HFF-Myc (cell line): ENCODE results near the gene GRIK5.
"Not testable (repeated sequence)": the region's sequence is repeated elsewhere in the genome, so short reads cannot be mapped to it uniquely, and the experiment has no call there.

Experiments
- DNase-seq: peaks from one replicate; pipeline ENCODE4 v3.0.0-alpha.2; 2011; ENCODE audit warnings: low read depth; ENCODE audit errors: extremely low read depth
- H3K4me3 ChIP-seq: replicated peaks from 2 replicates; pipeline ENCODE4 v1.5.1; 2011; ENCODE audit warnings: low read depth, mild to moderate bottlenecking, control low read depth, low read length
- TF ChIP-seq, protein P1 (sequence below): IDR thresholded peaks from 2 replicates; pipeline ENCODE4 v1.5.1; 2012; ENCODE audit warnings: mild to moderate bottlenecking, low read depth, low read length, control low read depth; ENCODE audit errors: missing control alignments

The GRIK5 gene

DNA sequence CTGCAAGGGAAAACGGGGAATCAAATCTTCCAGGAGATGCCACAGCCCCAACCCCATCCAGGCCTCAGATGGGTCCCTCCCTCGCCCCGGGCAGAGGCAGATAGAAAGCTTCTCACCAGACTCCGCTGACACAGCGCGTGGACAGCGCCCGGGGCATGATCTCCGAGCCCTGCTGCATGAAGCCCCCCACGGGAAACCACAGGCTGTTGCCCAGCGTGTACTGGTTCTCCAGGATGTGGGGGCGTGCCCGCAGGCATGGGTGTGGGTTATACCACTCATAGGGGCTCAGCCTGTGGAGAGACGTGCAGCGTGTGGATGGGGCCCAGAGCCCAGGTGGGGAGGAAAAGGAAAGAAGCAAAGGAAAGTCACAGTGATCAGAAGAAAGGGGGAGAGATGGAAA, 48.8 kb downstream of the GRIK5 start:
- TF ChIP-seq, protein P1, sequence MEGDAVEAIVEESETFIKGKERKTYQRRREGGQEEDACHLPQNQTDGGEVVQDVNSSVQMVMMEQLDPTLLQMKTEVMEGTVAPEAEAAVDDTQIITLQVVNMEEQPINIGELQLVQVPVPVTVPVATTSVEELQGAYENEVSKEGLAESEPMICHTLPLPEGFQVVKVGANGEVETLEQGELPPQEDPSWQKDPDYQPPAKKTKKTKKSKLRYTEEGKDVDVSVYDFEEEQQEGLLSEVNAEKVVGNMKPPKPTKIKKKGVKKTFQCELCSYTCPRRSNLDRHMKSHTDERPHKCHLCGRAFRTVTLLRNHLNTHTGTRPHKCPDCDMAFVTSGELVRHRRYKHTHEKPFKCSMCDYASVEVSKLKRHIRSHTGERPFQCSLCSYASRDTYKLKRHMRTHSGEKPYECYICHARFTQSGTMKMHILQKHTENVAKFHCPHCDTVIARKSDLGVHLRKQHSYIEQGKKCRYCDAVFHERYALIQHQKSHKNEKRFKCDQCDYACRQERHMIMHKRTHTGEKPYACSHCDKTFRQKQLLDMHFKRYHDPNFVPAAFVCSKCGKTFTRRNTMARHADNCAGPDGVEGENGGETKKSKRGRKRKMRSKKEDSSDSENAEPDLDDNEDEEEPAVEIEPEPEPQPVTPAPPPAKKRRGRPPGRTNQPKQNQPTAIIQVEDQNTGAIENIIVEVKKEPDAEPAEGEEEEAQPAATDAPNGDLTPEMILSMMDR: no peak

DNA sequence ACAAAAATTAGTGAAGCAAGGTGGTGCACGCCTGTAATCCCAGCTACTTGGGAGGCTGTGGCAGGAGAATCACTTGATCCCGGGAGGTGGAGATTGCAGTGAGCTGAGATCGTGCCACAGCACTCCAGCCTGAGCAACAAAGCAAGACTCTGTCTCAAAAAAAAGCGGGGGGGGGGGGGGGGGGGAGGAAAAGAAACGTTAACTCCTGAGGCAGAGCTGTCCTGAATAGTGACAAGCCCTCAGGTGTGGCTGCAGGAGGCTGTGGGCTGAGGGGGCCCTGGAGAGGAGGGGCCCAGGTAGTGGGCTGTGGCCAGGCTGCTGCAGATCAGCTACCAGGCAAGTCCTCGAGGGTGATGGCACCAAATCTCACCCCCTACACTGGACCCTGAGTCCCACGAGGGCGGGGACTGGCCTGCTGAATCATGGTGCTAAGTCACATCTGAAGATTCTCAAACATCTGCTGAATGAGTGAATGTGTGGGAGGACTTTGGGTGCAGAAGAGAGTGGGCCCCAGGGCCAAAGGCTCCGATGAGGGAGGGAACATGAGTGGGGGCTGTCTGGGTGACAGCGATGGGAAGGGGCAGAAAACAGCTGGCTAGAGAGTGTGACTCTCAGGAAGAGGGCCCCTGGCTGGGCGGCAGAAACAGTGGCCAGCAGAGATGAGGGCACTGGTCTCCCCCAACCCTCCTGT, 51.4 kb downstream of the GRIK5 start:
- no peak for DNase-seq
- H3K4me3 ChIP-seq: no peak overlapping the region
- TF ChIP-seq, protein P1: no peak

More for the DNA sequence above, 48.8 kb downstream of the GRIK5 start:
- DNase-seq: no peak
- H3K4me3 ChIP-seq: no peak overlapping the region

DNA sequence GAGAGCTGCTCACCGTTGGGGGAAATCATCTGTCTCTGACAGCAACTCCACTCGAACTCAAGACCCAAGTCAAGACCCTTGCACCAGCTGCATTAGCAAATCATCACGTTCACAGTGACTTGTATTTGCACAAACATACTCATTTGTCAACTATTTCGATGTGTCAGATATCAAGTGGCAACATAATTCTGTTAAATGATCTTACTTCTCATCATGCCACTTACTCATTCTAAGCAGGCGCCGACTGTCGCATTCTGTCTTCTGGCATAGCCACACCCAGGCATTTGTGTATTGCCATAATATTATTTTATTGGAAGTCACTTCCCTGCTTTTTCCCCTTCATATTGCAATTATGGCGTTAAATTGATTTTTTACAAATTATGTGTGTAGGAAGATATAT, 53.0 kb downstream of the GRIK5 start:
- H3K4me3 ChIP-seq: no peak overlapping the region
- TF ChIP-seq, protein P1: no peak
- no peak for DNase-seq

DNA sequence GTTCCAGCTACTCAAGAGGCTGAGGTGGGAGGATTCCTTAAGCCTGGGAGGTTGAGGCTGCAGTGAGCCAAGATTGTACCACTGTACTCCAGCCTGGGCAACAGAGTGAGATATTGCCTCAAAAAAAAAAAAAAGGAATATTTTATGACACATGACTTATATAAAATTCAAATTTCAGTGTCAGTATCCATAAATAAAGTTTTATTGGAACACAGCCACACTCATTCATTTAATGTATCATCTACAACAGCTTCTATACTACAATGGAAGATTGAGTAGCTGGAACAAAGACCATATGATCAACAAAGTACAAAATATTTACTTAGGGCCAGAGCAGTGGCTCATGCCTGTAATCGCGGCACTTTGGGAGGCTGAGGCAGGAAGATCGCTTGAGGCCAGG, 57.3 kb downstream of the GRIK5 start:
- not testable (repeated sequence) for DNase-seq, H3K4me3 ChIP-seq

DNA sequence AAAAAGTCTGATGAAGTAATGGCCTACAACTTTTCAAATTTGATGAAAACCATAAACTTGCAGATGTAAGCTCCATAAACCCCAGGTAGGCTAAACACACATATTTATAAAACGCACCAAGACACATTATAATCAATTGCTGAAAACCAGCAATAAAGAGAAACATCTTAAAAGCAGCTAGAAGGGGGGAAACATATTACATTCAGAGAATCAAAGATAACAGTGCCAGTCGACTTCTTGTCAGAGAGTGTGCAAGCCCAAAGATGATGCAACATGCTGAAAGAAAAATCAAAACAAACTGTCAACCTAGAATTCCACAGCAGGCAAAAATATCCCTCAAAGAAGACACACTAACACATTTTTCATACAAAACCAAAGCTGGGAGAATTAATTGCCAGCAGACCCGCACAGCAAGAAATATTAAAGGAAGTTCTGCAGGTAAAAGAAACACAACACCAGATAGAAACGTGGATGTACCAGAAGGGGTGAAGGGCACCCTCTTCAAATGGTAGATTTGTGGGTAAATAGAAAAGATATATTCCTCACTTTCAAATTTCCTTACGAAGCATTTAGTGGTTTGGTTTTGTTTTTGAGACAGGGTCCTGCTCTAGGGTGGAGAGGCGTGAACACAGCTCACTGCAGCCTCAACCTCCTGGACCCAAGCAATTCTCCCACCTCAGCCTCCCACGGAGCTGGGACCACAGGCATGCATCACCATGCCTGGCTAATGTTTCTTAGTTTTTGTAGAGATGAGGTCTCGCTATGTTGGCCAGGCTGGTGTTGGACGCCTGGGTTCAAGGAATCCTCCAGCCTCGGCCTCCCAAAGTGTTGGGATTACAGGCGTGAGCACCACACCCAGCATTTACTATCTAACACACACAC, 59.5 kb downstream of the GRIK5 start:
- no peak overlapping the region for H3K4me3 ChIP-seq
- DNase-seq: no peak
- TF ChIP-seq, protein P1: no peak

DNA sequence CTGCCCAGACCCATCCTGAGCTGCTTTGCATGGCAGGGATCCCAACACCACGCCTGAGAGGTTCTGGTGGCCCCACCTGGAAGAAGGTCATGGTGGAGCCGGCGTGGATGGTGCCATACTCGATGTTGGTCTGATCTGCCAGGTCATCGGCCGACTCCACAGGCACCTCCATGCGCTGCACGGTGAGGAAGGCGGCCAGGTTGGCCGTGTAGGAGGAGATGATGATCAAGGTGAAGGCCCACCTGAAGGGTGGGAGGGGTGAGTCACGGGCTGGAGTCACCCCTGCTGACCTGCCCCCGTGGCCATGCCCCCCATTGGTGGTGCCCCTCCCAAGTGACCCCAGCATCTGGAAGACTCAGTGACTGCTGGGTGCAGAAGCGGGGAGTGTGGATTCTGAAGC, 63.4 kb downstream of the GRIK5 start:
- no peak for DNase-seq
- TF ChIP-seq, protein P1: no peak
- no peak overlapping the region for H3K4me3 ChIP-seq

DNA sequence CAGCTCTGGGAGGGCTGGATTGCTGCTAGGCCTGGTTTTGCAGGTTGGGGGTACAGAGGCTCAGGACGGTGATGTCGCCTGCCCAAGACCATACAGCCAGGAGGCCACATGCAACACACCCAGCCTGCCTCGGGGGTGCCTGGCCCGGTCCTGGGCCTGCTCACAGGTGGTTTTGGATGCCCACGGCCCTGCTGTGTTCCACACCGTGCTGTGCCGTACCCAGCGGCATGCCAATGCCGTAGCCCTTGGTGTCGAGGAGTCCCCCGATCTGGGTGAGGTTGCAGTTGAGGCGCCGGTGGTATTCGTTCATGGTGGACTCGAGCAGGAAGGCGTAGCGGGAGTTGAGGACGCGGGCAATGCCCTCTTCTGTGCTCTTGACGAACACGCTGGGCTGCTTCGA, 64.5 kb downstream of the GRIK5 start:
- no peak for DNase-seq
- TF ChIP-seq, protein P1: no peak
- no peak overlapping the region for H3K4me3 ChIP-seq
